Measurements from ENCODE around the gene CDK19.

DNA sequence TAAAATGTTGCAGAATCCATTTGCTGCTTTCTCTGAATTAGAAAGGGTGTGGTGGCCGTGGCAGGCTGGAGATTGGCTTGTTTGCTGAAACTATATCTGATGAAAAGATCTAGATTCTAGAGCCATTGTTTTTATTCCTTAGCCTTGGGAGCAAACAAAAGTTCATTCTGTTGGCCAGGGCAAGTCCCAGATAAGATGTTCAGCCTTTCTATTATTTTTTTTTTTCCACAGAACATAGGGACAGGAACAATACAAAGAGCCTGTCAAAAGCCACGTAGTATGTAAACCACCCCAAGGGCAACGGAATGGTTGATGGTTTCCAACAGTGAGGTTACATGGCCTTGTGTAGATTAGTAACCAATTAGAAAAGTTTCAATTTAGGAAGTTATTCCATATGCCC, 218.9 kb downstream of the CDK19 start:
- no peak for TF ChIP-seq MXI1 (IDR thresholded peaks at IDR 0.05; ENCODE audit: low read depth, low read length)
- no peak for TF ChIP-seq PCBP2 (IDR thresholded peaks at IDR 0.05; ENCODE audit: low read depth, low read length, poor library complexity, severe bottlenecking)

All from K562 (cell line).